K562 (cell line): ENCODE results near the gene CERS6. TPM values are rescaled to one million over a fixed set of nuclear protein-coding genes. Genes with fewer than 3 reads are reported as not detected.

Experiments used
- ADNP ChIP-seq: fragments of 200-800 bp; sonication (Bioruptor generic); IDR thresholded peaks from 2 replicates; pipeline ENCODE4 v1.6.1; 2016; ENCODE audit warnings: missing genetic modification characterization, missing compliant biosample characterization
- ARID2 ChIP-seq: fragments of 450-650 bp; IDR thresholded peaks from 2 replicates; pipeline ENCODE4 v1.6.1; 2017; ENCODE audit warnings: antibody characterized with exemption, mild to moderate bottlenecking
- COPS2 ChIP-seq: fragments of 450-650 bp; conservative IDR thresholded peaks from 2 replicates; pipeline ENCODE4 v1.6.1; 2016; ENCODE audit warnings: mild to moderate bottlenecking, moderate library complexity
- DDX20 ChIP-seq: fragments of 450-650 bp; IDR thresholded peaks from 2 replicates; pipeline ENCODE4 v1.6.1; 2016; ENCODE audit warnings: missing genetic modification characterization, low read depth, mild to moderate bottlenecking, missing compliant biosample characterization, moderate library complexity
- FOXM1 ChIP-seq, 2 experiments: fragments of 450-650 bp in 1 of 2; sonication (generic) in 1 of 2; formaldehyde crosslinking in 1 of 2; IDR thresholded peaks; 2 replicates each; pipeline versions ENCODE4 v1.6.1 to v1.9.0; 2017 to 2022; ENCODE audit warnings: low read depth in 2 of 2, mild to moderate bottlenecking in 2 of 2, missing genetic modification reagents in 1 of 2, moderate library complexity in 1 of 2
- HDAC8 ChIP-seq: fragments of 450-650 bp; IDR thresholded peaks from 2 replicates; pipeline ENCODE4 v1.6.1; 2016; ENCODE audit warnings: mild to moderate bottlenecking, missing genetic modification characterization, moderate library complexity, missing compliant biosample characterization
- HLTF ChIP-seq: fragments of 450-650 bp; IDR thresholded peaks from 2 replicates; pipeline ENCODE4 v1.6.1; 2016
- KLF16 ChIP-seq: IDR thresholded peaks from 2 replicates; pipeline ENCODE4 v1.6.1; 2016; ENCODE audit warnings: antibody characterized with exemption
- NR3C1 ChIP-seq: sonication (generic); formaldehyde crosslinking; IDR thresholded peaks from 2 replicates; pipeline ENCODE4 v1.8.1; 2022; ENCODE audit warnings: missing genetic modification reagents
- PATZ1 ChIP-seq: fragments of 250-450 bp; sonication (Bioruptor Pico); IDR thresholded peaks from 2 replicates; pipeline ENCODE4 v1.5.0; 2020; ENCODE audit warnings: mild to moderate bottlenecking, borderline replicate concordance
- RAD51 ChIP-seq: fragments of 450-650 bp; IDR thresholded peaks from 2 replicates; pipeline ENCODE4 v1.7.1; 2016; ENCODE audit warnings: low read depth, mild to moderate bottlenecking, borderline replicate concordance
- RBFOX2 ChIP-seq: fragments of 200-400 bp; formaldehyde crosslinking; IDR thresholded peaks from 2 replicates; pipeline ENCODE4 v1.6.1; 2017; ENCODE audit warnings: low read depth, mild to moderate bottlenecking, low read length, moderate library complexity
- SMARCA5 ChIP-seq: fragments of 450-650 bp; IDR thresholded peaks from 2 replicates; pipeline ENCODE4 v1.6.1; 2016
- SMARCE1 ChIP-seq: fragments of 450-650 bp; IDR thresholded peaks from 2 replicates; pipeline ENCODE4 v1.7.1; 2016; ENCODE audit warnings: mild to moderate bottlenecking
- SNIP1 ChIP-seq: fragments of 450-650 bp; IDR thresholded peaks from 2 replicates; pipeline ENCODE4 v1.7.1; 2017; ENCODE audit warnings: low read depth, mild to moderate bottlenecking
- STAG1 ChIP-seq: sonication (generic); formaldehyde crosslinking; IDR thresholded peaks from 2 replicates; pipeline ENCODE4 v1.5.0; 2020; ENCODE audit warnings: missing genetic modification reagents, borderline replicate concordance
- ZNF24 ChIP-seq: fragments of 450-650 bp; IDR thresholded peaks from 2 replicates; pipeline ENCODE4 v1.6.1; 2016
- ZNF75A ChIP-seq: fragments of 450-650 bp; formaldehyde crosslinking; IDR thresholded peaks from 2 replicates; pipeline ENCODE4 v1.4.0; 2020; ENCODE audit warnings: mild to moderate bottlenecking
- polyA plus RNA-seq, 8 experiments: library from polyadenylated mRNA; depleted of rRNA in 4 of 8; stranded (reverse) in 5 of 8; unstranded in 3 of 8; fragments of >200 nt; fragmentation: Nextera tagmentation in 2 of 8; fragmentation: Illumina TruSeq in 1 of 8; extraction: Ambion mirVana in 2 of 8; extraction: Trizol in 1 of 8; gene quantifications; 2 replicates each; pipeline versions ENCODE4 v1.2.1 to v1.2.3, GENCODE V29; 2011 to 2014; ENCODE audit warnings: inconsistent platforms in 1 of 8, missing spikeins in 1 of 8
- total RNA-seq, 7 experiments: library from RNA; depleted of rRNA in 6 of 7; stranded (reverse); fragments of >200 nt in 6 of 7; fragmentation: Illumina TruSeq in 2 of 7; extraction: Trizol in 2 of 7; gene quantifications; 2 replicates each; pipeline versions ENCODE4 v1.2.1 to v1.2.3, GENCODE V29; 2011 to 2021; ENCODE audit warnings: low replicate concordance in 1 of 7
- TF ChIP-seq, protein P1 (sequence below): fragments of 450-650 bp; IDR thresholded peaks from one replicate; pipeline ENCODE4 v1.6.1; 2018; ENCODE audit warnings: mild to moderate bottlenecking, moderate library complexity; ENCODE audit not compliant: partially characterized antibody
- TF ChIP-seq, protein P2 (sequence below): IDR thresholded peaks from 2 replicates; pipeline ENCODE4 v1.6.1; 2012; ENCODE audit warnings: low read depth, low read length, improper control_type of control experiment, borderline replicate concordance
- TF ChIP-seq, protein P3 (sequence below): fragments of 250-450 bp; sonication (Bioruptor Pico); IDR thresholded peaks from 2 replicates; pipeline ENCODE4 v1.4.0; 2020; ENCODE audit warnings: mild to moderate bottlenecking, moderate library complexity, borderline replicate concordance

The CERS6 gene
- total and polyA plus RNA-seq, 9 of the 15 experiments (the other 6 are each of a cell fraction or from before 2014, with no cell fraction given) = 1.6 to 13.6 (median 11.4) TPM

DNA sequence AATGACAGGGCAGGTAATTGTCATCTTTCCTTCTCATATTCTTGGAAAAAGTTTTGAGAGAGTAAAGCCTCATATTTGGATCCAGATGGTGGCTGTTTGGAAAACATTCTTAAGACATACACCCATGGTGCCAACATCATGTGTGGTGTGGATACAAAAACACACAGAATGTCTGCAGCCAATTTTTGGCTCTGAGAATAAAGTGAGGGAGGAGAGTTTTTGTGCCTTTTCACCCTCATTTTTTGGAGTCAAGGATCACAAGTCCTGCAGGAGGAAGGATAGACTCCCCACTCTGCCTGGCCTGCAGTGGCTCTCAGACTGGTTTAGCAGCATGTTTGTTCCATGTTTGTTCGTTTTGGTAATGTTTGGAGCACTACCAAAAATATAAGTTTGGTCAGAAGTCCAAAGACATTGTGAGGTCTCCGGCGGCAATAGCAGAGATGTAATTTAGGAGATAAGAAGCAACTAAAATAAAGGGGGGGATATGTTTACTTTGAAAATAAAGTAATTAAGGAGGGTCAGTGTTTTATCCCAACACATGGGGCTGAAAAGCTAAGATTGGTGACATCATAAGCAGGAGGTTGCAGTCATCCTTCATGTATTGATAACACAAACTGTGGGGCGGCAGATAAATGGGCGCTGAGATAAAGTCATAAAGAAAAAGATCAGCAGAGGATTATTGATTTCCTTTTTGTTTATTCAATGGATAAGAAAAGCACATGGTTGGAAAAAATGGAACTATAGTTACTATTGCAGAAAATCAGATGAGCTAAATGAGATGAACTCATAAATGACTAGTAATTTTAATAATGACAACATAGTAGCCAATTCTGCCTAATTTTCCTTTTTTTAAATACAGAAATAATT, 347.0 kb downstream of the CERS6 start (continued):
- TF ChIP-seq, protein P1, sequence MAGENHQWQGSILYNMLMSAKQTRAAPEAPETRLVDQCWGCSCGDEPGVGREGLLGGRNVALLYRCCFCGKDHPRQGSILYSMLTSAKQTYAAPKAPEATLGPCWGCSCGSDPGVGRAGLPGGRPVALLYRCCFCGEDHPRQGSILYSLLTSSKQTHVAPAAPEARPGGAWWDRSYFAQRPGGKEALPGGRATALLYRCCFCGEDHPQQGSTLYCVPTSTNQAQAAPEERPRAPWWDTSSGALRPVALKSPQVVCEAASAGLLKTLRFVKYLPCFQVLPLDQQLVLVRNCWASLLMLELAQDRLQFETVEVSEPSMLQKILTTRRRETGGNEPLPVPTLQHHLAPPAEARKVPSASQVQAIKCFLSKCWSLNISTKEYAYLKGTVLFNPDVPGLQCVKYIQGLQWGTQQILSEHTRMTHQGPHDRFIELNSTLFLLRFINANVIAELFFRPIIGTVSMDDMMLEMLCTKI = no peak
- TF ChIP-seq ZNF24 (no peak), ADNP (tag) (peak; percentile 60; the same call in 1 of the 2 replicates), ARID2 (no peak), SMARCE1 (peak; percentile 83), SMARCA5 (no peak), ZNF75A (CRISPR knock-in tag) (peak; percentile 73), COPS2 (no peak), NR3C1 (CRISPR knock-in tag) (no peak), RBFOX2 (peak; percentile 25; the same call in 1 of the 2 replicates), STAG1 (CRISPR knock-in tag) (no peak), SNIP1 (no peak), HDAC8 (tag) (no peak), DDX20 (tag) (no peak), HLTF (no peak), RAD51 (0 out of 2 replicates have a peak, but pooled peaks have one; percentile 6), KLF16 (peak; percentile 25; the same call in 1 of the 2 replicates), PATZ1 (CRISPR knock-in tag) (no peak), FOXM1 (IDR thresholded peaks at IDR 0.05; ENCODE audit: low read depth) (peak; percentile 27; the same call in 1 of the 2 replicates), FOXM1 (CRISPR knock-in tag; IDR thresholded peaks at IDR 0.05; ENCODE audit: low read depth) (no peak)
- TF ChIP-seq, protein P2, sequence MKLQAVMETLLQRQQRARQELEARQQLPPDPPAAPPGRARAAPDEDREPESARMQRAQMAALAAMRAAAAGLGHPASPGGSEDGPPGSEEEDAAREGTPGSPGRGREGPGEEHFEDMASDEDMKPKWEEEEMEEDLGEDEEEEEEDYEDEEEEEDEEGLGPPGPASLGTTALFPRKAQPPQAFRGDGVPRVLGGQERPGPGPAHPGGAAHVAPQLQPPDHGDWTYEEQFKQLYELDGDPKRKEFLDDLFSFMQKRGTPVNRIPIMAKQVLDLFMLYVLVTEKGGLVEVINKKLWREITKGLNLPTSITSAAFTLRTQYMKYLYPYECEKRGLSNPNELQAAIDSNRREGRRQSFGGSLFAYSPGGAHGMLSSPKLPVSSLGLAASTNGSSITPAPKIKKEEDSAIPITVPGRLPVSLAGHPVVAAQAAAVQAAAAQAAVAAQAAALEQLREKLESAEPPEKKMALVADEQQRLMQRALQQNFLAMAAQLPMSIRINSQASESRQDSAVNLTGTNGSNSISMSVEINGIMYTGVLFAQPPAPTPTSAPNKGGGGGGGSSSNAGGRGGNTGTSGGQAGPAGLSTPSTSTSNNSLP = peak; percentile 67; the same call in 1 of the 2 replicates
- TF ChIP-seq, protein P3, sequence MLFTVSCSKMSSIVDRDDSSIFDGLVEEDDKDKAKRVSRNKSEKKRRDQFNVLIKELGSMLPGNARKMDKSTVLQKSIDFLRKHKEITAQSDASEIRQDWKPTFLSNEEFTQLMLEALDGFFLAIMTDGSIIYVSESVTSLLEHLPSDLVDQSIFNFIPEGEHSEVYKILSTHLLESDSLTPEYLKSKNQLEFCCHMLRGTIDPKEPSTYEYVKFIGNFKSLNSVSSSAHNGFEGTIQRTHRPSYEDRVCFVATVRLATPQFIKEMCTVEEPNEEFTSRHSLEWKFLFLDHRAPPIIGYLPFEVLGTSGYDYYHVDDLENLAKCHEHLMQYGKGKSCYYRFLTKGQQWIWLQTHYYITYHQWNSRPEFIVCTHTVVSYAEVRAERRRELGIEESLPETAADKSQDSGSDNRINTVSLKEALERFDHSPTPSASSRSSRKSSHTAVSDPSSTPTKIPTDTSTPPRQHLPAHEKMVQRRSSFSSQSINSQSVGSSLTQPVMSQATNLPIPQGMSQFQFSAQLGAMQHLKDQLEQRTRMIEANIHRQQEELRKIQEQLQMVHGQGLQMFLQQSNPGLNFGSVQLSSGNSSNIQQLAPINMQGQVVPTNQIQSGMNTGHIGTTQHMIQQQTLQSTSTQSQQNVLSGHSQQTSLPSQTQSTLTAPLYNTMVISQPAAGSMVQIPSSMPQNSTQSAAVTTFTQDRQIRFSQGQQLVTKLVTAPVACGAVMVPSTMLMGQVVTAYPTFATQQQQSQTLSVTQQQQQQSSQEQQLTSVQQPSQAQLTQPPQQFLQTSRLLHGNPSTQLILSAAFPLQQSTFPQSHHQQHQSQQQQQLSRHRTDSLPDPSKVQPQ (CRISPR knock-in tag) = 0 out of 2 replicates have a peak, but pooled peaks have one; percentile 37
